Activated T-cell treated with anti-CD3 and anti-CD28 coated beads for 4 hours (primary cell): ENCODE measurements around the gene ST7.
"Not testable (repeated sequence)": the region's sequence is repeated elsewhere in the genome, so short reads cannot be mapped to it uniquely, and the experiment has no call there.

ENCODE experiments used
- DNase-seq: peaks from one replicate; pipeline ENCODE4 v3.0.0-alpha.2; 2020

ST7 gene

GRCh38 chr7:117101026-117101425, 147.7 kb downstream of the ST7 start:
- no peak for DNase-seq

DNA sequence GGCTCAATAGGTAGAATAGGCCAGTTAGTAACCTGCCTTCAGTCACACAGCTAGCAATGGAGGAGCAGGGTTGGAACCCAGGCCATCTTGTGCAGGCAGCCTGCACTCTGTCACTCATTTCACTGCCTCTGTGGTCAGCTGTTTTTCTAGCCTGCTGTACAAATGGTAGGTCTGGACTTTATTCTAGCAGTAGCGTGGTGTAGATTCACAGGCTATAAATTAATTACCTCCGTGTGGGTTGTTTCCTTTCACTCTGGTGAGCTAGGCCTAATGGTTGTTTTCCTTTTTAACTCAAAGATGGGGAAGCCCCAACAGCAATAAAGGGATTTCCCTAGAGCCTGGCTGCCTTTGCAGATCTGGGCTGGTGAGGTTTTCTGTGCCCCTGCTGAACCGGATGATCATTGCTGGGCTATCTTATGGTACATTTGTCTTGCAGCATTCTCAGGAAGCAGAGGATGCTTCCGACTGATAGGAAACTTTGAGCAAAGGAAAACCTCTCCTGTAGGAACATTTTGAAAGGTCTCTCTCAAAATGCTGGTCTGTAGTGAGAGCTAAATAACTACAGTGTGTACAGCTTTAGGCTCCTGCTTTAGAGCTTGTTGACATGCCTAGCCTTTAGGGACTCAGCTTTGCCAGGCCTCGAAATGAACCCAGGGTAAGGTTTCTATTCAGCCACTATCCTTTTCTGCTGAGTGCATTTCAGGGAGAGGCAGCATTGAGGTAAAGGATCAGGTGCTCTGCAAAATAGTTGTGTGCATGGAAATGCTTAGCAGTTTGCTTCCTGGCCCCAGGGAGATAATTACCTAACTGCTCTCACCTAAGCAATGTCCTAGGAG, 157.4 kb downstream of the ST7 start:
- peak; percentile 24 for DNase-seq

- no peak for DNase-seq
Observed at GRCh38 chr7:117111535-117111934, 158.2 kb downstream of the ST7 start.

- DNase-seq, result no peak
Observed at GRCh38 chr7:117112640-117113039, 159.3 kb downstream of the ST7 start.

DNA sequence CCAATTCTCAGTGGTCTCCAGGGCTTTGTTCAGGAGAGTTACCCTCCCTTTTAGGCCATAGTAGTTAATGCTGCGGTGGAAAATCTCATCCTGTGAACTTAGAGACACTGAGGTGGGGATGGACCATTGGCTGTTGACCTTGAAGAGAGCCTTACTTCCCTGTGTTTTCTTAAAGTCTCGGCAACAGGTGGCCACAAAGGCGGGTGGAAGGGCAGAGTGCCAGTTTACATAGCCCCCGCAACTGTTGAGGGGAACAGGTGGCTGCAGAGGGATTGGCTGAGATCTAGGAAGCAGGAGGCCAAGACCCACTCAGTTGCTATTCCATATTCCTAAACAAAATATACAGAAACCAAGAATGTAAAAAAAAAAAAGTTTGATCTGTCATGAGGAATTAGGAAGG, 160.6 kb downstream of the ST7 start:
- no peak for DNase-seq

DNA sequence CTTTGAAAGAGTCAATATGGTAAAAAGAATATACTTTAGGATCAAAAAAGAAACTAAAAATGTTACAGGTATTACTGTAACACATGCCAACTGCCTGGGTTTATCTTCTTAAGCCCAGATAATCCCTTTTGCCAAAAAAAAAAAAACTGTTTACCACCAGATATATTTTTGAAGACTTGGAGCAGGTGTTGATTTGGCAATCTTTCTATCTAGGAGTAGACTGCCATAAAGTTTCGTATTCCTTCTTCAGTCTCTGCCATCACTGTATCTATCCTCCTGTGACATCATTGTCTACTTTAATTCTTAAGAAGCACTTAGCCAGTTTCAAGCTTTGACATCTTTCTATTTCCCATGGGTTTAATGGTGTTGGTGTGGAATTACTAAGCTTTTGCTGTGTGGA, 161.0 kb downstream of the ST7 start:
- DNase-seq, result no peak

DNA sequence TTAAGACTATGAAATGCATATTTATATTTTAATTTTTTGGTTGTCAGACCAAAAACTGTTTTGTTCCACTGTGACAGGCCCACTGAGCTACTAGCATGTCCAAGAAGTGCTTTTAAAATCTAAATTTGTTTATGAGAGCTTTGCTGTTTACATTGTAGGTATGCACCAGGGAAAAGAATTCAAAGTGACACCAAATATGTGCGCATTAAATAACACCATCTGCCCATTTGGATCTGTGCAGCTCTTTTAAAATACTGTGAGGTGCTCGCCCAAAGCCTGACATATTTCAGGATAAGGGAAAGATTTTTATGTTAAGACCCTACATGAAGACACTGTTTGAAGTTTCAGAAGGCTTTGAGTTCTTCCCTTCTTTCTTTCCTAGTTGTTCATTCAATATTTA, 162.9 kb downstream of the ST7 start:
- no peak for DNase-seq

DNA sequence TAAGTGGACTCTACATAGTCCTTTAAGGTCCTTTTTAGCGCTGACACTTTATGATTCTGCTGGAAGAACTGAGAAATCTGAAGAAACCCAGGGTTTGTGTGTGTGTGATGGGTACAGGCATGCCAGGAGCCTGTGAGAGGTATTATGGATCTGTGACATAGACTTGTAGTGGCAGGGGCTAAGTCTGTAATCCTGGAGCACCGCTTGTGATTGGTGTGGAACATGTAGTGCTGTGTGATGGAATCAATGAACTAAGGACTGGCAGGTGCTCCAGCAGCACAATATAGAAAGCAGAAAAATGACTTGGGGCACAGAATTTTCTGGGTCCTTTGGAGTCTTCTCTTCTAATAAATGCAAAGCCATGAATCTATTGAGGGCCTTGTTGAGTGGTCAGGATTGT, 163.9 kb downstream of the ST7 start:
- DNase-seq, result no peak

GRCh38 chr7:117118579-117119180, 165.4 kb downstream of the ST7 start:
- no peak for DNase-seq

DNA sequence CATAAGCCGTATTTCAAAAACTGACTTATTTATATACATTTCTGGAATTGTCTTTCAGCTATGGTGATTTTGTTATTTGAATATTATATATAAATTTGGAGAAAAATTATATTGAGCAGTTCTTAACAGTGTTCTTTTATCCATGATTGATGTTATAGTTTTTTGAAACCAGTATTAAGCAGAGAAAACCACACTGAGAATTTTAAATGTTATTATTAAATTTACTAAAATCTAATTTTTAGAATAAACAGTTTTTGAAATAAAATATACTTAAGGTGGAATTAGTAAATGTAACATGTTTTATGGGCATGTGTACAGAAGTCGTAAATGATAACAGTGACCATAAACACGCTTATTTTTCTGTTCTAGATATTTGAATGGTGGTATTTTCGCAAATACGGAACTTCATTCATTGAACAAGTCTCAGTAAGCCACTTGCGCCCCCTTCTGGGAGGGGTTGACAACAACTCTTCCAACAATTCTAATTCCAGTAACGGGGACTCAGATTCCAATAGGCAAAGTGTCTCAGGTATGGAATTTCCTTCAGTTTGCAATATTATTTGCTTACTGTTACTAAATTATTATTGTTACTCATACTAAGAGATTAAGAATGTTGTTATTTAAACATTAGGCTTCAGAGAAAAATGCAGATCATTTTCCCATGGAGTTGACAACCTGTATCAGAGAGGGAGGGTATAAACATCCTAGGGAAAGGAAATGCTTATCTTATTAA, 166.1 kb downstream of the ST7 start:
- DNase-seq, result peak; percentile 71

GRCh38 chr7:117120321-117120720, 167.0 kb downstream of the ST7 start:
- not testable (repeated sequence) for DNase-seq

GRCh38 chr7:117122036-117122435, 168.7 kb downstream of the ST7 start:
- not testable (repeated sequence) for DNase-seq

DNA sequence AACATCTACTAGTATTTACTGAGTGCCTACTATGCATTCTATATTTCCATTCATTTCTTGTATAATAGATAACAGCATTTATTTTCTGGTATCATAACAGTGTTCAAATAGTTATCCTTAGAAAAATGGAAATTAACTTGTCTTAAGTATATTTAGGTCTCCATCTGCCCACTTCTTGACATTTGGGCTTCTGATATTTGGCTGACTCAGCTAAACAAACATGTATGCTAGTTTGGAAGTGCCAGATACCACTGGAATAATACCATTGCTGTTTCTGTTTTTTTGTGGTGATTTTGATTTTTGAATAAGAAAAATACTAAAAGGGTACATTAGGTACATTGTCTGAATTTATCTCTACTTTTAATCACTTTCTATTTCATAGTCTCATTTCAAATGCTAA, 169.2 kb downstream of the ST7 start:
- DNase-seq, result no peak

GRCh38 chr7:117123311-117123926, 170.1 kb downstream of the ST7 start:
- no peak for DNase-seq

- peak; percentile 24 for DNase-seq
Observed at GRCh38 chr7:117124591-117125220, 171.4 kb downstream of the ST7 start.

GRCh38 chr7:117126676-117127075, 173.4 kb downstream of the ST7 start:
- no peak for DNase-seq

- peak; percentile 31 for DNase-seq
Observed at GRCh38 chr7:117127585-117128168, 174.4 kb downstream of the ST7 start.

- no peak for DNase-seq
Observed at GRCh38 chr7:117129521-117129955, 176.2 kb downstream of the ST7 start.

DNA sequence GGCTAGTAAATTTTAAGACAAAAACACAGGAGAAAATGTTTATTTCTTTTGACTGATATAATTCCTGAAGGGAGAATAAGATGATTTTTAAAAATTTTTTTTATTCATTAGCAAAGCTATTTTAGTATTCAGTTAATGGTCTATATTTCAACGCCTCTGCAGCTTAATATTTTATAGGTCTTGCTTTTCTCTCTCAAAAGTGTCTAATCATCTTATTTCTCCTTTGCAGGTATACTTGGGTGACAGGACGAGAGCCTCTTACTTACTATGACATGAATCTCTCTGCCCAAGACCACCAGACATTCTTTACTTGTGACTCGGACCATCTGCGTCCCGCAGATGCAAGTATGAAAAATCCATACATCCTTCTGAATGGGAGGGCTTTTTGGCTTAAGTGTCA, 177.0 kb downstream of the ST7 start:
- DNase-seq, result no peak

DNA sequence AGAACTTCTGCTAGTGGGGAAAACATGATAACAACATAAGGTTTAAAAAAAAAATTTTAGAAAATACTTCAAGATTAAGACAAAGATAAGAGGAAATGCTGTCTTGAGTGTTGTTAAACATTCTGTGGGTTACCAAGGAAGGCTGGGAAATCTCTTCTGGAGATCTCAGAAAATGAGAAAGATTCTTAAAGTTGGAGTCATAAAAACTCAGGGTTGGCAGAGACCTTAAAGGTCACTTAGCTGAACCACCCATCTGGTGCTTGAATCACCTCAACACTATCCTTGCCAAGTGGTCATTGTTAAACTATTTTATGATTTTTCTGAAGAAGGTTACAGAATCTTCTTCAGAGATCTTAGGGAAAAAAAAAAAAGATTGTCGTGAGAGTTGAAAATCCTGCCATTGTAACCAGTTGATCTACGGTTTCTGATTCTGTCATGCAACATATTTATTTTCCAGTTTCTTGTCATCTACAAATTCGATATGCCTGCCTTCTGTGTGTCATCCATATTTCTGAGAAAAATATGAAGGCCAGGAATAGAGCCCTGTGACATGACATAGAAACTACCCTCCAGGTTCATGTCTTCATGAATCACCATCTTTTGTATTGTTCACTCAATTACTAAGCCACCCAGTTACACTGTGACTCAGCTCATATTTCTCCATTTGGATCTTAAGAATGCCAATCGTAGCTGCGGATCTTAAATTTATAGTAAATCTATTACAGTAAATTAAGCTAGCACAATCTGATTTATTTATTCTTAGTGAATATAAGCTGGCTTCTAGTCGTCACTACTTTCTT, 179.2 kb downstream of the ST7 start:
- no peak for DNase-seq

DNA sequence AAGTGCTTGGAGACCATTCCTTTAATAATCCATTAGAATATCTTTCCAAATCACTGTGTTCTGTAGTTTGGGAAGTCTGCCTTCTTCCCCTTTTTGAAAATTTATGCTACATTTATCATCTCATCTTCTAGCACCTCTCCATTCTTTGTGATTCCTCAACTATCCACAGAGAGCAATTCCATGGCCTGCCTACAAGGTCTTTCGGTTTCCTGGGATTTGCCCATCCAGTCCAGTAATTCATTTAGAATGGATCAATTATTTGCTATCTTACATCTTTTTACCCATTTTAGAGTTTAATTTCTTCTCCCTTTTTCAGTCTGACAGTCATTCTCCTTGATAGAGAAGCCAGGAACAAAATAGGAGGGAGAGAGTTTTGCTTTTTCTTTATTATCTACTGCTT, 179.8 kb downstream of the ST7 start:
- no peak for DNase-seq

GRCh38 chr7:117134411-117134810, 181.1 kb downstream of the ST7 start:
- DNase-seq, result no peak
